AG04450 (cell line): ENCODE results near the gene TMEM131L. TPM values are rescaled to one million over a fixed set of nuclear protein-coding genes. Genes with fewer than 3 reads are reported as not detected.
"Not testable (repeated sequence)": the region's sequence is repeated elsewhere in the genome, so short reads cannot be mapped to it uniquely, and the experiment has no call there.

Experiments used
- CTCF ChIA-PET: fragments of 300-600, 350-600 bp; formaldehyde crosslinking; extraction: SDS; loops from one replicate; lab custom pipeline; 2022; ENCODE audit warnings: antibody characterized with exemption, inconsistent platforms; lab: Charles Lee
- POLR2A ChIA-PET: fragments of 350-600 bp; formaldehyde crosslinking; extraction: SDS; loops from one replicate; lab custom pipeline; 2021; ENCODE audit warnings: antibody characterized with exemption, inconsistent platforms; lab: Yijun Ruan, JAX
- DNase-seq: peaks from one replicate; pipeline ENCODE4 v3.0.0-alpha.2; 2011; ENCODE audit warnings: low read depth, low spot score
- H3K27ac ChIP-seq: one replicate; pipeline ENCODE4 v1.5.1; 2012; ENCODE audit warnings: low read depth, low read length, control low read depth
- H3K27me3 ChIP-seq: one replicate; pipeline ENCODE4 v1.6.0; 2012; ENCODE audit warnings: low read length; ENCODE audit not compliant: control insufficient read depth, insufficient read depth
- H3K4me3 ChIP-seq: 2 replicates; pipeline ENCODE4 v1.5.1; 2011; ENCODE audit warnings: mild to moderate bottlenecking, low read depth, low read length, control low read depth
- H3K9me3 ChIP-seq: 2 replicates; pipeline ENCODE4 v1.5.1; 2012; ENCODE audit warnings: low read length; ENCODE audit not compliant: control insufficient read depth, insufficient read depth
- polyA plus RNA-seq: library from polyadenylated mRNA; depleted of rRNA; stranded (reverse); fragments of >200 nt; gene quantifications from 2 replicates; pipeline ENCODE4 v1.2.3, GENCODE V29; 2011
- TF ChIP-seq, protein P1 (sequence below): IDR thresholded peaks from 2 replicates; pipeline ENCODE4 v1.5.1; 2011; ENCODE audit warnings: low read depth, low read length, control low read depth, inconsistent platforms

The TMEM131L gene
- polyA plus RNA-seq, 1 experiment: 15.5 TPM

DNA sequence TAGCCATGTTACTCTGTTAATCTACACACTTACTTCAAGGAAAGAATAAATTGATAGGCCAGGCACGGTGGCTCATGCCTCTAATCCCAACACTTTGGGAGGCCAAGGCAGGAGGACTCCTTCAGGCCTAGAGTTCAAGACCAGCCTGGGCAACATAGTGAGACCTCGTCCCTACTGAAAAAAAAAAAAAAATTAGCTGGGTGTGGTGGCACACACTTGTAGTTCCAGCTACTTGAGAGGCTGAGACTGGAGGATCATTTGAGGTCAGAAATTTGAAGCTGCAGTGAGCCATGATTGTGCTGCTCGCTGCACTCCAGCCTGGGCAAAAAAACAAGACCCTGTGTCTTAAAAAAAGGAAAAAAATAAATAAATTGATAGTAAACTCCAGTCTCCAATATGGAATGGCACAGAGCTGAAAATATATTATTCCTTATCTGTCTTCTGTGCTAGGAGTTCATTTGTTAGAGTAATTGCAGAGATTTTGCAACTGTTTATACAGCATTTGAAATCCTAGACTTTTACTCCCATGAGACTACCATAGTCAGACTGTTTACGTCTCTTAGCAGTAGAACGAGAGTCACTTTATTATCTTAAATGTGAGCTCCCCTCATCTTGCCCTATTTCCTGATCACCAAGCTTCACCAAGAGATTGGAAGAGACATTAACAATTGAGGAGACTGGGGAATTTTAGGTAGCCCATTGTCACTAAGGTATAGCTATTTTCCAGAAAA, 18.8 kb upstream of the TMEM131L start:
- no peak overlapping the region for H3K4me3 ChIP-seq

DNA sequence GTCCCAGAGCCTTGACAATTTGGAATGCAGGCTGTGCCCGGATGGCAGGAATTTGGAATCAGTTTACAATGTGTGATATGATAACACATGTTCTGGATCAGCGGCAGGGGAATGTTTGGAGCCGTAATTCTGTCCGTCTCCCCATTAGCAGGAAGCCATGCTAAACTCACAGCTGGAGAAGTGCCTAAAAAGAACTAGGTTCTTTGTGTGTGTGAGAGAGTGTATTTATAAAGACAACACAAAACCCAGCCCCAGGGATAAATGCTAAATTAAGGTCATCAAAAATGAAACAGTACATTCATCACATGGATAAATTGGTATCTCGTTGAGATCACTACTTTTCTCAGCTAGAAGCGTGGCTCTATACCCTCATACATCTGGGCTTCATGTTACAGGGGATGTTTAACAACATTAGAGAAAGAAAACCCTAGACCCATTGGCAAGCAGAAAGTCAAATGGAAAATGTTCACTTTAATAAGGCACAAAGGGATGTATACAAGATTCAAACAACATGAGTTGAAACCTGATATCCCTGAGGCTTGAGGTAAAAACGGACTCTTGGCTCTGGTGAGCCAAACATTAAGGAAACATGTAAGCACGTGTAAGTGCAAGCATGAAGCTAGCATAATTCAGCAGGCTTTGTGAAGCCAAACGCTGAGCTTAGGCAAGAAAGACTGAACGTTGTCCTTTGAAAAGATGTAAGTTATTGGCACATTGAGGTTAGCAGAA, 18.0 kb upstream of the TMEM131L start:
- no peaks in the 10 kb centered on the region; the same call in 1 of the 2 replicates for H3K9me3 ChIP-seq
- TF ChIP-seq, protein P1, sequence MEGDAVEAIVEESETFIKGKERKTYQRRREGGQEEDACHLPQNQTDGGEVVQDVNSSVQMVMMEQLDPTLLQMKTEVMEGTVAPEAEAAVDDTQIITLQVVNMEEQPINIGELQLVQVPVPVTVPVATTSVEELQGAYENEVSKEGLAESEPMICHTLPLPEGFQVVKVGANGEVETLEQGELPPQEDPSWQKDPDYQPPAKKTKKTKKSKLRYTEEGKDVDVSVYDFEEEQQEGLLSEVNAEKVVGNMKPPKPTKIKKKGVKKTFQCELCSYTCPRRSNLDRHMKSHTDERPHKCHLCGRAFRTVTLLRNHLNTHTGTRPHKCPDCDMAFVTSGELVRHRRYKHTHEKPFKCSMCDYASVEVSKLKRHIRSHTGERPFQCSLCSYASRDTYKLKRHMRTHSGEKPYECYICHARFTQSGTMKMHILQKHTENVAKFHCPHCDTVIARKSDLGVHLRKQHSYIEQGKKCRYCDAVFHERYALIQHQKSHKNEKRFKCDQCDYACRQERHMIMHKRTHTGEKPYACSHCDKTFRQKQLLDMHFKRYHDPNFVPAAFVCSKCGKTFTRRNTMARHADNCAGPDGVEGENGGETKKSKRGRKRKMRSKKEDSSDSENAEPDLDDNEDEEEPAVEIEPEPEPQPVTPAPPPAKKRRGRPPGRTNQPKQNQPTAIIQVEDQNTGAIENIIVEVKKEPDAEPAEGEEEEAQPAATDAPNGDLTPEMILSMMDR: no peak
- POLR2A ChIA-PET: interaction anchor here (0.9 to 1.4 kb wide), 3 partner anchors 18 to 152 kb away, joined by 3 to 6 read pairs (median 4); partner anchors contain the start of gene TMEM131L
- DNase-seq: peak; percentile 56
- H3K27ac ChIP-seq: no peak overlapping the region
- CTCF ChIA-PET: interaction anchor here (0.6 to 3.2 kb wide), 7 partner anchors 17 to 1704 kb away, joined by 3 to 14 read pairs (median 4); no protein-coding TSS in a partner anchor
- H3K27me3 ChIP-seq: no peaks in the 10 kb centered on the region
- H3K4me3 ChIP-seq: no peak overlapping the region

More for the DNA sequence above, 18.8 kb upstream of the TMEM131L start:
- ChIA-PET CTCF (interaction anchor here (0.9 to 3.2 kb wide), 4 partner anchors 18 to 126 kb away, joined by 3 to 14 read pairs (median 6); no protein-coding TSS in a partner anchor), POLR2A (interaction anchor here (0.7 to 1.4 kb wide), 3 partner anchors 14 to 151 kb away, joined by 3 to 6 read pairs (median 3); partner anchors contain the start of gene TMEM131L)
- H3K27ac ChIP-seq: no peak overlapping the region
- no peak for DNase-seq
- TF ChIP-seq, protein P1: no peak
- H3K9me3 ChIP-seq: no peaks in the 10 kb centered on the region; the same call in 1 of the 2 replicates
- H3K27me3 ChIP-seq: no peaks in the 10 kb centered on the region

DNA sequence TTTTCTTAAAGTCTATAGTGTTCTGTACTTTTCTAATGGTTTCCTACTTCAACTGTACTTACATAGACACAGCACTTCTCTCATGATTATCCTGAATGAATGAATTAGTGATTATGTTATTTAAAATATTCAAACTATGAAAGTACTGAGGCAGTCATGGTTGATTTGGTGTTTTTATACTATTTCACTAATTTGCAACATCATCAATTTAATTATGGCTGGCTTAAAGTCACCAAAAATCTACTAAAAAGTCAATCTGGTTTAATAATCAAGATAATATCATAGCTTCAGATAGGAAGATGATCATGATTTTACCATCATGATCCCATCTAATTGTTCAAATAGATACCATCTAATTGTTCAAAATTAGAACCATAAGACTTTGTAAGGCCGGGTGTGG, 16.8 kb upstream of the TMEM131L start:
- no peak for DNase-seq
- H3K27me3 ChIP-seq: no peaks in the 10 kb centered on the region
- POLR2A ChIA-PET: interaction anchor here (0.7 kb wide), 1 partner anchor 54 kb away, joined by 3 read pairs; no protein-coding TSS in a partner anchor
- CTCF ChIA-PET: interaction anchor here (0.6 to 0.9 kb wide), 2 partner anchors 19 to 125 kb away, joined by 3 read pairs; no protein-coding TSS in a partner anchor
- no peaks in the 10 kb centered on the region; the same call in 1 of the 2 replicates for H3K9me3 ChIP-seq
- no peak overlapping the region for H3K4me3 ChIP-seq
- TF ChIP-seq, protein P1: no peak
- H3K27ac ChIP-seq: no peak overlapping the region

DNA sequence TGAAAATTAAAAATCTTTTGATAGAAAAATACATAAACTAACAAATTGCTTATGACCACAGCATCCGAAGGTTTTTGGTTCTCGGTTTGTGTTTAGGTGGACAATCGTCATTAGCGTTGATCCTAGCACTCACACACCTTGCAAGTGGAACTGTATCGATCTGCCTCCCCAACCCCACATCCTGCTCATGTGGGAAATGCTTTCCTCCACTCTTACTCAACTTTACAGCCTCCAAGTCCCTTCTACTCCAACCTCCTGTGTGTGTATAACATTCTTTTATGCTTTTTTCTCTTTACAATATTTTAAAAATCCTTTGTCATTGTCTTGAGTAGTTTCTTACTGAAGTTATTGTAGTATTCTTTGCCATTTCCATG, 15.6 kb upstream of the TMEM131L start:
- no peak for DNase-seq
- TF ChIP-seq, protein P1: no peak
- Histone ChIP-seq H3K9me3 (no peaks in the 10 kb centered on the region; the same call in 1 of the 2 replicates), H3K27me3 (no peaks in the 10 kb centered on the region), H3K4me3 (no peak overlapping the region), H3K27ac (no peak overlapping the region)
- CTCF ChIA-PET: no interaction called here
- POLR2A ChIA-PET: no interaction called here

DNA sequence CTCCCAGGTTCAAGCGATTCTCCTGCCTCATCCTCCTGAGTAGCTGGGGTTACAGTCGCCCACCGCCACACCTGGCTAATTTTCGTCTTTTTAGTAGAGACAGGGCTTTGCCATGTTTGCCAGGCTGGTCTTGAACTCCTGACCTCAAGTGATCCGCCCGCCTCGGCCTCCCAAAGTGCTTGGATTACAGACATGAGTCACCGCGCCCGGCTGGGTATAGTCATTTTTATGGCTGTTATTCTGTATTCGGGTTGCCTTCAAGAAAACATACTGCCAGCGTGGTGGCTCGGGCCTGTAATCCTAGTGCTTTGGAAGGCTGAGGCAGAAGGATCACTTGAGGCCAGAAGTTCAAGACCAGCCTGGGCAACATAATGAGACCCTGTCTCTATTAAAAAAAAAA, 15.0 kb upstream of the TMEM131L start:
- H3K4me3 ChIP-seq, DNase-seq, H3K9me3 ChIP-seq, H3K27me3 ChIP-seq, CTCF ChIA-PET, POLR2A ChIA-PET, H3K27ac ChIP-seq: not testable (repeated sequence)
